Activated gamma-delta T cell treated with Interleukin-2 at 50 U/mL for 16 hours (primary cell): ENCODE results near the gene DYDC2.
"Not testable (repeated sequence)": the region's sequence is repeated elsewhere in the genome, so short reads cannot be mapped to it uniquely, and the experiment has no call there.

Source experiments
- DNase-seq: peaks from one replicate; pipeline ENCODE4 v3.0.0-alpha.2; 2020

DYDC2 gene, protein sequence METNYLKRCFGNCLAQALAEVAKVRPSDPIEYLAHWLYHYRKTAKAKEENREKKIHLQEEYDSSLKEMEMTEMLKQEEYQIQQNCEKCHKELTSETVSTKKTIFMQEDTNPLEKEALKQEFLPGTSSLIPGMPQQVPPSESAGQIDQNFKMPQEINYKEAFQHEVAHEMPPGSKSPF

DNA sequence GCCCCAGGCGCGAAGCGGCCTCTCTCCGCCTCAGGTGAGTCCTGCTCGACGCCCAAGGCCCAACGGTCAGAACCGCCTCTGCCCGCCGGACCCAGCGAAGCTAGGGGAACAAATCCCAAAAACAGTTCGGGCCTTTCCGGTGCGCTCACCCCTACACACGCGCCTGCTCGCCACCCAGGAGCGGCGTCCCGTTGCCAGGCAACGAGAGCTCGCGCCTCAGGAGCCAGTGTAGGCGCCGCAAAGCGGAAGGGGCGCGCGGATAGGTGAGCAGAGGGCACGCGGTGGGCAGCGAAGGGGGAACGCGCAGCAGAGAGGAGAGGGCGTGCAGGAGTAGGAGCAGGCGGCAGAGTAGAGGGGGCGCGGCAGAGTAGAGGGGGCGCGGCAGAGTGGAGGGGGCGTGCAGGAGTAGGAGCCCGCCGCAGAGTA is at the start of gene DYDC2, which contains the start of gene DYDC1:
Gene DYDC2, plus strand, starts transcription at position 219 of the 426 bp plus-strand sequence. CDS start 5,663 bp downstream, outside the sequence.
Gene DYDC1, minus strand, starts transcription at position 193 of the 426 bp plus-strand sequence. CDS start 4,154 bp downstream, outside the sequence.
- DNase-seq, result peak; percentile 41

DNA sequence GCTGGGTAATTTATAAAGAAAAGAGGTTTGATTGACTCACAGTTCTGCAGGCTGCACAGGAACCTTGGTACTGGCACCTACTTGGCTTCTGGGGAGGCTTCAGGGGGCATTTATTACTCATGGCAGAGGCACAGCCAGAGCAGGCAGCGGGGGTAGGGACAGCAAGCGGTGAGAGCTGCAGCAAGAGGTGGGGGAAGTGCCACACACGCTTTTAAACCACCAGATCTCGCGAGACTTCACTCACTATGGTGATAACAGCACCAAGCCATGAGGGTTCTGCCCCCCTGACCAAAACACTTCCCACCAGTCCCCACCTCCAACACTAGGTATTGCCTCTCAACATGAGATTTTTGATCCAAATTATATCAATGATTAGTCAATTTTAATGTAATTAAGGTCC is 43.1 kb upstream of the DYDC2 start:
- DNase-seq, result no peak

DNA sequence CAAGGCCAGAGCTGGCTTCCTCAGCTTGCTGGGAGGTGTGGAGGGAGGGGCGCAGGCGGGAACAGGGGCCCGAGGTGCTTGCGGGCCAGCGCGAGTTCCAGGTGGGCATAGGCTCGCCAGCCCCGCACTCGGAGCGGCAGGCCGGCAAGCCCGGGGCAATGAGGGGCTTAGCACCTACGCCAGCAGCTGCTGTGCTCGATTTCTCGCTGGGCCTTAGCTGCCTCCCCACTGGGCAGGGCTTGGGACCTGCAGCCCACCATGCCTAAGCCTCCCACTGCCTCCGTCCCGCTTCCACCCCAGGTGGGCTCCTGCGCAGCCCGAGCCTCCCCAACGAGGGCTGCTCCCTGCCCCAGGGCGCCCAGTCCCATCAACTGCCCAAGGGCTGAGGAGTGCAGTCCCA is 41.2 kb upstream of the DYDC2 start:
- no peak for DNase-seq

DNA sequence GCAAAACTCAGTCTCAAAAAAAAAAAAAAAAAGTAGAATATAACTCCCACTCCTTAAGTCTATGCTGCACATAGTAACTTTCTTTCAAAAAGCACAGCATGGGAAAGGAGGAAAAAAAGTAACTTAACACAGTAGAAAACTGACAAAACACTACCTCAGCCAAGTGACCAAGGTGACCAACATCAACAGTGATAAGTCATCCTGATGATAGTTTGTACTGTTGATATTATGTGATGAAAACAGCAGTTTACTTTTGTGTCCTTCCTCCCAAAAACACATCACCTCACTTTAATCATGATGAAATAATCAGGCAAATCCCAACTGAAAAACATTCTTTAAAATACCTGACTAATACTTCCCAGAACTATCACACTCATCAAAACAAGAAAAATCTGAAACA is 37.8 kb upstream of the DYDC2 start:
- no peak for DNase-seq

DNA sequence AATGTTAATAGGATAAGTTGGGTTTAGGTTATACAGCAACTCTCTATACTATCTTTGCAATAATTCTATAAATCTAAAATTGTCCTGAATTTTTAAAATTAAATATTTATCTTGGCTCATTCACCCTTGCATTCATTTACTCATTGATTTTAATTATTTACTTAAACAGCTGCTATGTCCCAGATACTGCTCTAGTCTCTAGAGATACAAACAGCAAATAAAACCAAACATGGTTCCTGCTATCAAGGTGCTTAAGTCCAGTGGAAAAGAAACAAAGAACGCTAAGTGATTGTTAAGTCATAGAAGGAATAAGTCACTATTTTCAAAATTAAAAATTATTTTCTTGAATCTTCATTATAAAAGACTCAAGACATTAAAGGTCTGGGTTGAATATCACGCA is 37.3 kb upstream of the DYDC2 start:
- DNase-seq, result no peak

GRCh38 chr10:80319725-80320290 is 36.8 kb upstream of the DYDC2 start:
- DNase-seq, result no peak

- no peak for DNase-seq
Measured at GRCh38 chr10:80320377-80320776, 36.2 kb upstream of the DYDC2 start.

DNA sequence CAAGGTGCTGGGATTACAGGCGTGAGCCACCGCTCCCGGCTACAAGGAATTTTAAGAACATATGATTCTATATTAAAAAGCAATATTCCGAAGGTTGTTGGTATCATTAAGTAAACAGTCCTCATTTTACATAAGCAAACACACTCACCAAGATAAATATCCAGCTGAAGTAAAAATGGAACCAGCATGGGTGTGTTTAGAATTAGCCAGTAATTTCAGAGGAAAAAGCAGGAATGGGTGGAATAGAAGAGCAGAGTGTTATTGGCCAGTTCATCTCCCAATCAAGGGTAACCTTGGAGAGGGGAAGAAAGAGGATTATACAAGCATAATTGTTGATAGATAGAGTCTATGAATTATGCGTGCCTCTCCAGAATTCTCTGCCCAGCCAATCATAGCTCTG is 35.4 kb upstream of the DYDC2 start:
- DNase-seq, result no peak

GRCh38 chr10:80322158-80322557 is 34.4 kb upstream of the DYDC2 start:
- no peak for DNase-seq

DNA sequence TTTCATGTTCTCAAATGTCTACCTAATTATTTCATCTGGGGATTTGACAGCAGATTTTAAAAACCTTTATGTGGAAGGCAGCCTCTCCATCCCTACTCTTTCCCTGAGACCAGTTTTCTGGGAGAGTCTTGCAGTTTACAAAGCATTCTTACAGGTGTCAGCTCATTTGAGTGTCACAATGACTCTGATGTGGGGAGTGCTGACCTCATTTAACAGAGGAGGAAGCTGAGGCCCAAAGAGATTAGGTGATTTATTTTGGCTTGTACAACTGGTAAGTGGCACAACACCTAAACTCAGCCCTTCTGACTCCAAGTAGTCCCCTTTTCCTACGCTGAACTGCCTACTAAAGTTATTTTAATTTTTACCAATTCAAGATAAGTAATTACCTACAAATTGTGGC is 33.9 kb upstream of the DYDC2 start:
- DNase-seq, result no peak

- DNase-seq, result no peak
Measured at GRCh38 chr10:80323311-80323710, 33.3 kb upstream of the DYDC2 start.

DNA sequence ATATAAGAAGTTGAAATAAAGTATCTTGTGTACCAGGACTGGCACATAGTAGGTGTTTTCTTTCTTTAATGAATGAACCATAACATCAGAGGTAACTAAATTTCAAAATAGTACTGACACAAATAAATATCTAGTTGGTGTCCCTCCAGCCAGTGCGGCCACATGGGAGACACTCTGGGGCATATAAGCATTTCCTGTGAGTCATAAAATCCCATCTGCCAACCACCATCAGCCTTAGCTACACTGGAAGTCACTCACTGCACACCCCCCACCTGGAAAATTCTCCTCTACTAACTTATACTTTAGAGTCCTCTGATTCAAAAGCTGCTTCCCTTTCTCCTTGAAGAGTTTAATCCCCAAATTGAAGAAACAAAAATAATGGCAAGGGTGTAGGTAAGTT is 32.5 kb upstream of the DYDC2 start:
- DNase-seq, result no peak

- DNase-seq, result no peak
Measured at GRCh38 chr10:80324891-80325364, 31.7 kb upstream of the DYDC2 start.

DNA sequence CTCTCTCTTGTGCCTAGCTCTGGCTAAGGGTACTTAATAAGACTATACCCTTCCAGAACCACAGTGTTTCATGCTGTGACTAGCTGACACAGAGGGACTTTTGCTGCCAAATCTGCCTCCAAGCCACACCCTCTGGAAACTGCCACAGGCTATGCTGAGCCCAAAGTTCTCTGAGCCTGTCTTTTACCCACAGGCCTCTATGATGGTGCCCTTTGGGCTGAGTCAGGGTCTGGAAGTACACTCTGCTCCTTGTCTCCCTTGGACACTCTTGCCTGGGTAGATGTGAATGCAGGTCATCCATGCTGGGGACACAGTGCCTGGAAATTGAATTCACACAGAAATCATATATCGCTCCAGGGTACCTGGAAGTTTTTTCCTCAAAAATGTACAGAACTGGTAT is 22.6 kb upstream of the DYDC2 start:
- no peak for DNase-seq

DNA sequence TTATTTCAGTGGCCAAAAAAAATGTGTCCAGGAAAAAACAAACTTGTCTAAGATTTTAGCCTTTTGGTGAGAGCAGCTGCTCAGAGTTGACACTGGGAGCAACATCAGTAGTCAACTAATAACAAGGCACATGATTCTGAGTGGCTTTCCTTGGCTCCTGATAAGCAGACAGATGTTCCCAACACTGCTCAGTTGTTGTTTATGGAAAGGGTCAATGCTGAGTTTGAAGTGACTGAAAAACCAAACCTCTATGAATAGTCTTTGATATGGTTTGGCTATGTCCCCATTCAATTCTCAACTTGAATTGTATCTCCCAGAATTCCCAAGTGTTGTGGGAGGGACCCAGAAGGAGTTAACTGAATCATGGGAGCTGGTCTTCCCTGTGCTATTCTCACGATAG is 12.3 kb upstream of the DYDC2 start:
- no peak for DNase-seq

- no peak for DNase-seq
Measured at GRCh38 chr10:80344912-80345311, 11.7 kb upstream of the DYDC2 start.

DNA sequence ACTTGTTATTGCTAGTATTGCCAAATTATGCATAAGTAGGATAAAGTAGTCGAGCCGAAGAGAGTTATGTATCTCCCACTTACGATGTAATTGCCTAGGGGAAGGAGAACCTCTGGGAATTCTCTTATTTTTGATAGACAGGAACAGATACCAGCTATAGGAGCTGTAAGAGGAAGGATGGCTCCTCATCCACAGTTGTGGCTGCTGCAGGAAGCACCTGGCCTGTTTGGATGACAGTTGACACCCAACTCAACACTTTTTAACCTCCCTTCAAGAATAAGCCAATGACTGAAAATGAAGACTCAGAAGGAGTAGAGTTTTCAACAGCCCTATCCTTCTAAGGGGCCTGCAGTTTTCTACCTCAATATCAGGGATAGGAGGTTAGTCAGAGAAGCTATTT is 6.3 kb upstream of the DYDC2 start:
- no peak for DNase-seq

DNA sequence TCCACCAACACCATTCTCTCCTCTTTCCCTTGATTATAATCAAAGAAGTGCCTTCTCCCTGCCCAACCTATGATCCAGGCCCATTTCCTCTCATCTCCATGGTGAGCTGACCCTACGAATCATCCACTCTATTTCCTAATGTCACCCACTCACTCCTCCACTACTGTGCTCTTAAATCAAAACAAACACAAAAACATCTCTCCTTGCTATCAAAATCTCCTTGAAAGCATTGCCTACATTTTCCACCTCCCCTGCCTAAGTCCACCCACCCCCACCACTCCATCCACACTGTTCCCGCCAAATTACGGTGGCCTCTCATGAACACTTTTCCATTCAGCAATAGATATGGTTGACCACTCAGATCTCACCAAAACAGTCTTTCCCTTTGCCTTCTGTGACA is 5.4 kb upstream of the DYDC2 start:
- DNase-seq, result no peak

GRCh38 chr10:80356989-80357850 is 639 bp downstream of the DYDC2 start:
- DNase-seq, result no peak

- no peak for DNase-seq
Measured at GRCh38 chr10:80357851-80358125, 1.2 kb downstream of the DYDC2 start.

DNA sequence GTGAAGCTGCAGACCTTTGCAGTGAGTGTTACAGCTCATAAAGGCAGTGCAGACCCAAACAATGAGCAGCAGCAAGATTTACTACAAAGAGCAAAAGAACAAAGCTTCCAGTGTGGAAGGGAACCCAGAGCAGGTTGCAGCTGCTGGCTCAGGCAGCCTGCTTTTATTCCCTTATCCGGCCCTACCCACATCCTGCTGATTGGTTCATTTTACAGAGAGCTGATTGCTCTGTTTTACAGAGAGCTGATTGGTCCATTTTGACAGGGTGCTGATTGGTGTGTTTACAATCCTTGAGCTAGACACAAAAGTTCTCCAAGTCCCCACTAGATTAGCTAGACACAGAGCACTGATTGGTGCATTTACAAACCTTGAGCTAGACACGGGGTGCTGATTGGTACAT is 2.3 kb downstream of the DYDC2 start:
- not testable (repeated sequence) for DNase-seq

DNA sequence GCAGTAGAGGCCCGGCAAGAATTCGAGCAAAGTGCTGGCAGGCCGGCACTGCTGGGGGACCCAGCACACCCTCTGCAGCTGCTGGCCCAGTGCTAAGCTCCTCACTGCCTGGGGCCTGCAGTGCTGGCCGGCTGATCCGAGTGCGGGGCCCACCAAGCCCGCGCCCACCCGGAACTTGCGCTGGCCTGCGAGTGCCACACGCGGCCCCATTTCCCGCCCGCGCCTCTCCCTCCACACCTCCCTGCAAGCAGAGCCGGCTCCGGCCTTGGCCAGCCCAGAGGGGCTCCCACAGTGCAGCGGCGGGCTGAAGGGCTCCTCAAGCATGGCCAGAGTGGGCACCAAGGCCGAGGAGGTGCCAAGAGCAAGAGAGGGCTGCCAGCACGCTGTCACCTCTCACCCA is 3.1 kb downstream of the DYDC2 start:
- DNase-seq, result no peak

DNA sequence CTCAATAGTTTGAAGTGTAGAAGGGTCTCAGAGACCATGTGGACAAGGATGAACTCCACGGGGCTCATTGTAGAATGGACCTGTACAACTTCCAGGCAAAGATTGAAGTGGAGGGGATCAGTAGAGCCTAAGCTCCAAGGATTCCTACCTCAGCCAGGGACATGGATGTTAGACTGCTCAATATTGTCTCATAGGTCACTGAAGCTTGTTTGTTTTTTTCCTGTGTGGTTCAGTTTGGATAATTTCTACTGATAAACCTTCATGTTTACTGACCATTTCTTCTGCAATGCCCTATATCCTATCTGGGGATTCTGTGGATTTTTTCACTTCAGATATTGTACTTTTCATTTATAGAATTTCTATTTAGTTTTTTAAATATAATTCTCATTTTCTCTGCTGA is 8.9 kb downstream of the DYDC2 start:
- DNase-seq, result no peak

- DNase-seq, result no peak
Measured at GRCh38 chr10:80371467-80371866, 14.9 kb downstream of the DYDC2 start.
